ENCODE results near the gene COL12A1.

- no peak for TF ChIP-seq CTCF (conservative IDR thresholded peaks at IDR 0.05; ENCODE audit: low read depth, low read length)
- TF ChIP-seq EZH2 (IDR thresholded peaks at IDR 0.05; ENCODE audit: borderline replicate concordance, low read depth, low read length, poor library complexity, severe bottlenecking): no peak
These were observed 70.0 kb downstream of the COL12A1 start for GRCh38 chr6:75135876-75136275.
